Testis (tissue), 2 donors: Measurements from ENCODE around the gene NOS3.
"Not testable (repeated sequence)": the region's sequence is repeated elsewhere in the genome, so short reads cannot be mapped to it uniquely, and the experiment has no call there.

ENCODE experiments used
- POLR2A ChIP-seq: fragments of 450-650 bp; IDR thresholded peaks from one replicate; pipeline ENCODE4 v1.6.1; 2017; ENCODE audit warnings: antibody characterized with exemption, mild to moderate bottlenecking, moderate library complexity
- TF ChIP-seq, protein P1 (sequence below), 3 experiments: fragments of 450-650 bp in 2 of 3; fragments of 200-600 bp in 1 of 3; sonication (generic) in 1 of 3; IDR thresholded peaks; one replicate each; pipeline ENCODE4 v1.5.1; 2016 to 2019; ENCODE audit warnings: antibody characterized with exemption in 3 of 3, mild to moderate bottlenecking in 2 of 3, moderate library complexity in 1 of 3

DNA sequence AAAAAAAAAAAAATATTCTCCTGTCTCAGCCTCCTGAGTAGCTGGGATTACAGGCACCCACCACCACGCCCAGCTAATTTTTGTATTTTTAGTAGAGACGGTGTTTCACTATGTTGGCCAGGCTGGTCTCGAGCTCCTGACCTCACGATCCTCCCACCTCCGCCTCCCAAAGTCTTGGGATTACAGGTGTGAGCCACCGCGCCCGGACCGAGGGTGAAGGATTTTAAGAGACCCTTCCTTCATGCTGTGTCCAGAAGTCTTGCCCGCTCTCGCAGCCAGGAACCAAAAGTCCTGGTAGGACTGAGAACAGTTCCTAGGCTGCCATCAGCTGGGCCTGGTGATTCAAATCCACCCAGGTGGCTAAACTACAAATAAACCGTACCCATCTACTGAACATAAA lies 20.8 kb downstream of the NOS3 start:
- TF ChIP-seq, protein P1, sequence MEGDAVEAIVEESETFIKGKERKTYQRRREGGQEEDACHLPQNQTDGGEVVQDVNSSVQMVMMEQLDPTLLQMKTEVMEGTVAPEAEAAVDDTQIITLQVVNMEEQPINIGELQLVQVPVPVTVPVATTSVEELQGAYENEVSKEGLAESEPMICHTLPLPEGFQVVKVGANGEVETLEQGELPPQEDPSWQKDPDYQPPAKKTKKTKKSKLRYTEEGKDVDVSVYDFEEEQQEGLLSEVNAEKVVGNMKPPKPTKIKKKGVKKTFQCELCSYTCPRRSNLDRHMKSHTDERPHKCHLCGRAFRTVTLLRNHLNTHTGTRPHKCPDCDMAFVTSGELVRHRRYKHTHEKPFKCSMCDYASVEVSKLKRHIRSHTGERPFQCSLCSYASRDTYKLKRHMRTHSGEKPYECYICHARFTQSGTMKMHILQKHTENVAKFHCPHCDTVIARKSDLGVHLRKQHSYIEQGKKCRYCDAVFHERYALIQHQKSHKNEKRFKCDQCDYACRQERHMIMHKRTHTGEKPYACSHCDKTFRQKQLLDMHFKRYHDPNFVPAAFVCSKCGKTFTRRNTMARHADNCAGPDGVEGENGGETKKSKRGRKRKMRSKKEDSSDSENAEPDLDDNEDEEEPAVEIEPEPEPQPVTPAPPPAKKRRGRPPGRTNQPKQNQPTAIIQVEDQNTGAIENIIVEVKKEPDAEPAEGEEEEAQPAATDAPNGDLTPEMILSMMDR (IDR thresholded peaks at IDR 0.05), result not testable (repeated sequence)
- not testable (repeated sequence) for TF ChIP-seq POLR2A
